ENCODE results near the gene XRCC1. TPM values are rescaled to one million over a fixed set of nuclear protein-coding genes. Genes with fewer than 3 reads are reported as not detected.

Gene XRCC1
- total RNA-seq, 1 experiment from 2014 or later = 37.4 TPM

DNA sequence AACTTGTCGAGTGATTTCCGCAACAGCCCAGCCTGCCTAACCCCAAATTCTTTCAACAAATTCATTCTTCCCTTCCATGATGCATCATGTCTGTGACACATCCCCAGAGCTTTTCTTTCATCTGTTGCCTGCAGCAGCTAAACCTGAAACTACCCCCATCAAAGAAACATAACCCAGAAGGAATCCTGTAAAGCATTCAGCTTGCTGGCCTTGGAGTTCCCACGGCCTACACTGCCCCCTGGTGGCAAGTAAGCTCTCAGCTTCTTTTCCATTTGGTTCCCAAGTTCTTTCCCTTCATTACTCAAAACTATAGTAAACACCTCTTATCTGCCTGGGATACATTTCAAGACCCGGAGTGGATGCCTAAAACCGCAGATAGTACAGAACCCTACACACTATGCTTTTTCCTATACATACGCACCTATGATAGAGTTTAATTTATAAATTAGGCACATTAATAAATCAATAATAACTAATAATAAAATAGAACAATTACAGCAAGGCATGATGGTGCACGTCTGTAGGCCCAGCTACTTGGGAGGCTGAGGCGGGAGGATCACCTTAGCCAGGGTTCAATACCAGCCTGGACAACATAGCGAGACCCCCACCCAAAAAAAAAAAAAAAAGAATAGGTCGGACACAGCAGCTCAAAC, 55.8 kb downstream of the XRCC1 start:
- CTCF ChIA-PET = interaction anchor here (0.6 to 6.3 kb wide), 20 partner anchors 9 to 289 kb away, joined by 3 to 225 read pairs (median 5); partner anchors contain the start of genes ETHE1, IRGQ, LYPD3 and PHLDB3
- BruUV-seq (replicated peaks) = no TSS peak
- H3K9ac ChIP-seq (ENCODE audit: low read length) = no peak overlapping the region
- TF ChIP-seq, protein P1, sequence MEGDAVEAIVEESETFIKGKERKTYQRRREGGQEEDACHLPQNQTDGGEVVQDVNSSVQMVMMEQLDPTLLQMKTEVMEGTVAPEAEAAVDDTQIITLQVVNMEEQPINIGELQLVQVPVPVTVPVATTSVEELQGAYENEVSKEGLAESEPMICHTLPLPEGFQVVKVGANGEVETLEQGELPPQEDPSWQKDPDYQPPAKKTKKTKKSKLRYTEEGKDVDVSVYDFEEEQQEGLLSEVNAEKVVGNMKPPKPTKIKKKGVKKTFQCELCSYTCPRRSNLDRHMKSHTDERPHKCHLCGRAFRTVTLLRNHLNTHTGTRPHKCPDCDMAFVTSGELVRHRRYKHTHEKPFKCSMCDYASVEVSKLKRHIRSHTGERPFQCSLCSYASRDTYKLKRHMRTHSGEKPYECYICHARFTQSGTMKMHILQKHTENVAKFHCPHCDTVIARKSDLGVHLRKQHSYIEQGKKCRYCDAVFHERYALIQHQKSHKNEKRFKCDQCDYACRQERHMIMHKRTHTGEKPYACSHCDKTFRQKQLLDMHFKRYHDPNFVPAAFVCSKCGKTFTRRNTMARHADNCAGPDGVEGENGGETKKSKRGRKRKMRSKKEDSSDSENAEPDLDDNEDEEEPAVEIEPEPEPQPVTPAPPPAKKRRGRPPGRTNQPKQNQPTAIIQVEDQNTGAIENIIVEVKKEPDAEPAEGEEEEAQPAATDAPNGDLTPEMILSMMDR (IDR thresholded peaks at IDR 0.05 in 2 of 3, conservative IDR thresholded peaks at IDR 0.05 in 1 of 3; ENCODE audit: borderline replicate concordance in 1 of 3, insufficient read depth in 1 of 3, low read depth in 2 of 3, low read length in 2 of 3) = peak; percentile 88 to 93 (median 91)
- TF ChIP-seq CEBPB (IDR thresholded peaks at IDR 0.05; ENCODE audit: low read depth) (no peak), RAD21 (IDR thresholded peaks at IDR 0.05; ENCODE audit: low read depth) (peak; percentile 93), FOSL1 (IDR thresholded peaks at IDR 0.05; ENCODE audit: low read depth) (0 out of 2 replicates have a peak, but pooled peaks have one; percentile 10)
- ATAC-seq (peak; percentile 76), DNase-seq (ENCODE audit: low read depth, low spot score) (peak; percentile 74)
- peaks cover 19 to 30% of the 10 kb centered on the region in 2 experiments for H3K4me1 ChIP-seq (ENCODE audit: control insufficient read depth in 1 of 2, insufficient read depth in 2 of 2, low read length in 2 of 2)
- peaks cover 32% of the 10 kb centered on the region; the same call in 1 of the 2 replicates for H3K79me2 ChIP-seq (ENCODE audit: insufficient read depth, low read length)
- H4K20me1 ChIP-seq (ENCODE audit: insufficient read depth) = no peaks in the 10 kb centered on the region
- POLR2A ChIA-PET = interaction anchor here (0.7 to 1.8 kb wide), 6 partner anchors 11 to 87 kb away, joined by 3 to 9 read pairs (median 4); partner anchors contain the start of gene ZNF575
- H3K27ac ChIP-seq (ENCODE audit: low read depth, low read length) = no peak overlapping the region
- intact Hi-C loops (cut with micrococcal nuclease) = loop anchor here (1.0 to 2.0 kb wide), 3 partner anchors 72 to 289 kb away; no protein-coding TSS in a partner anchor
- no peaks in the 10 kb centered on the region; a peak in 1 of 4 replicates for H3K36me3 ChIP-seq (ENCODE audit: control insufficient read depth in 1 of 2, insufficient read depth in 2 of 2, low read length in 2 of 2)
- no peaks in the 10 kb centered on the region for H3K27me3 ChIP-seq (ENCODE audit: insufficient read depth, low read length)
- RAD21 ChIA-PET (ENCODE audit: low non-redundant PET in 1 of 2, low total read pairs in 2 of 2, uncharacterized antibody in 2 of 2, unreplicated experiment in 2 of 2) = interaction anchor here (0.8 to 2.8 kb wide), 6 partner anchors 14 to 87 kb away, joined by 3 to 32 read pairs (median 4); partner anchors contain the start of gene ZNF575 (in 1 of the 2)
- H3K4me3 ChIP-seq (replicated peaks in 1 of 2; ENCODE audit: low read depth in 1 of 2, low read length in 2 of 2) = no peak overlapping the region
- H3K9me3 ChIP-seq (ENCODE audit: control insufficient read depth in 1 of 2, insufficient read depth in 1 of 2, low read depth in 1 of 2, low read length in 2 of 2) = no peaks in the 10 kb centered on the region
- H3K4me2 ChIP-seq (ENCODE audit: low read length) = no peak overlapping the region
- no peaks in the 10 kb centered on the region for H3K9me2 ChIP-seq (ENCODE audit: insufficient read depth)
- H2AFZ ChIP-seq (ENCODE audit: low read depth, low read length, poor library complexity, severe bottlenecking) = no peak overlapping the region

DNA sequence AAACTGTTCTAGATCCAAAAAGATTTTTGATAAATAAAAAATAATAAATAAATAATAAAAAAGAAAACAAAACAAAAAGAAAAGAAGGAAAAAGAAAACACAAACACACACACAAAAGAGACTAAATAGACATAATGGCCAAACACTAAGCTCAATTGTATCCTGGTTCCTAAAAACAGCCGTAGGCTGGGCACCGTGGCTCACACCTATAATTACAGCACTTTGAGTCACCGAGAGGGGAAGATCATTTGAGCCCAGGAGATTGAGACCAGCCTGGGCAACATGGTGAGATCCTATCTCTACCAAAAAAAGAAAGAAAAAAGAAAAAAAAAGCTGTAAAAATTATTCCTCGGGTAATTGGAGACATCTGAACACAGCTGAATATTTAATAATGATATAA, 57.3 kb downstream of the XRCC1 start:
- H3K27ac ChIP-seq (ENCODE audit: low read depth, low read length) = no peak overlapping the region
- ChIA-PET POLR2A (interaction anchor here (1.0 to 1.8 kb wide), 2 partner anchors 14 to 85 kb away, joined by 3 to 4 read pairs; partner anchors contain the start of gene PHLDB3), CTCF (interaction anchor here (1.5 to 6.3 kb wide), 2 partner anchors 71 to 86 kb away, joined by 4 to 225 read pairs; no protein-coding TSS in a partner anchor), RAD21 (ENCODE audit: low non-redundant PET in 1 of 2, low total read pairs in 2 of 2, uncharacterized antibody in 2 of 2, unreplicated experiment in 2 of 2) (interaction anchor here in 1 of 2 experiments (1.2 kb wide), 1 partner anchor 71 kb away, joined by 3 read pairs; no protein-coding TSS in a partner anchor)
- peaks cover 4 to 15% of the 10 kb centered on the region in 2 experiments for H3K4me1 ChIP-seq (ENCODE audit: control insufficient read depth in 1 of 2, insufficient read depth in 2 of 2, low read length in 2 of 2)
- no peaks in the 10 kb centered on the region for H3K27me3 ChIP-seq (ENCODE audit: insufficient read depth, low read length)
- no peak overlapping the region for H3K4me3 ChIP-seq (replicated peaks in 1 of 2; ENCODE audit: low read depth in 1 of 2, low read length in 2 of 2)
- intact Hi-C loops (cut with micrococcal nuclease) = loop anchor here (2.0 kb wide), 1 partner anchor 287 kb away; no protein-coding TSS in a partner anchor
- no peaks in the 10 kb centered on the region for H4K20me1 ChIP-seq (ENCODE audit: insufficient read depth)
- H3K9me3 ChIP-seq (ENCODE audit: control insufficient read depth in 1 of 2, insufficient read depth in 1 of 2, low read depth in 1 of 2, low read length in 2 of 2) = no peaks in the 10 kb centered on the region
- no peaks in the 10 kb centered on the region for H3K9me2 ChIP-seq (ENCODE audit: insufficient read depth)
- H3K9ac ChIP-seq (ENCODE audit: low read length) = no peak overlapping the region
- no peak for DNase-seq (ENCODE audit: low read depth, low spot score)
- H3K4me2 ChIP-seq (ENCODE audit: low read length) = no peak overlapping the region
- TF ChIP-seq EZH2 (IDR thresholded peaks at IDR 0.05) (no peak), FOSL1 (IDR thresholded peaks at IDR 0.05; ENCODE audit: low read depth) (no peak), CBX3 (IDR thresholded peaks at IDR 0.05; ENCODE audit: low read depth) (no peak), POLR2AphosphoS5 (IDR thresholded peaks at IDR 0.05; ENCODE audit: low read depth, low read length) (no peak), EZH2phosphoT487 (IDR thresholded peaks at IDR 0.05; ENCODE audit: borderline replicate concordance) (no peak), ZNF274 (IDR thresholded peaks at IDR 0.05; ENCODE audit: low read depth, low read length) (no peak), JUND (IDR thresholded peaks at IDR 0.05) (no peak), SP1 (IDR thresholded peaks at IDR 0.05; ENCODE audit: low read depth) (no peak)
- TF ChIP-seq, protein P2, sequence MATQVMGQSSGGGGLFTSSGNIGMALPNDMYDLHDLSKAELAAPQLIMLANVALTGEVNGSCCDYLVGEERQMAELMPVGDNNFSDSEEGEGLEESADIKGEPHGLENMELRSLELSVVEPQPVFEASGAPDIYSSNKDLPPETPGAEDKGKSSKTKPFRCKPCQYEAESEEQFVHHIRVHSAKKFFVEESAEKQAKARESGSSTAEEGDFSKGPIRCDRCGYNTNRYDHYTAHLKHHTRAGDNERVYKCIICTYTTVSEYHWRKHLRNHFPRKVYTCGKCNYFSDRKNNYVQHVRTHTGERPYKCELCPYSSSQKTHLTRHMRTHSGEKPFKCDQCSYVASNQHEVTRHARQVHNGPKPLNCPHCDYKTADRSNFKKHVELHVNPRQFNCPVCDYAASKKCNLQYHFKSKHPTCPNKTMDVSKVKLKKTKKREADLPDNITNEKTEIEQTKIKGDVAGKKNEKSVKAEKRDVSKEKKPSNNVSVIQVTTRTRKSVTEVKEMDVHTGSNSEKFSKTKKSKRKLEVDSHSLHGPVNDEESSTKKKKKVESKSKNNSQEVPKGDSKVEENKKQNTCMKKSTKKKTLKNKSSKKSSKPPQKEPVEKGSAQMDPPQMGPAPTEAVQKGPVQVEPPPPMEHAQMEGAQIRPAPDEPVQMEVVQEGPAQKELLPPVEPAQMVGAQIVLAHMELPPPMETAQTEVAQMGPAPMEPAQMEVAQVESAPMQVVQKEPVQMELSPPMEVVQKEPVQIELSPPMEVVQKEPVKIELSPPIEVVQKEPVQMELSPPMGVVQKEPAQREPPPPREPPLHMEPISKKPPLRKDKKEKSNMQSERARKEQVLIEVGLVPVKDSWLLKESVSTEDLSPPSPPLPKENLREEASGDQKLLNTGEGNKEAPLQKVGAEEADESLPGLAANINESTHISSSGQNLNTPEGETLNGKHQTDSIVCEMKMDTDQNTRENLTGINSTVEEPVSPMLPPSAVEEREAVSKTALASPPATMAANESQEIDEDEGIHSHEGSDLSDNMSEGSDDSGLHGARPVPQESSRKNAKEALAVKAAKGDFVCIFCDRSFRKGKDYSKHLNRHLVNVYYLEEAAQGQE (IDR thresholded peaks at IDR 0.05; ENCODE audit: low read depth) = no peak
- H3K36me3 ChIP-seq (ENCODE audit: control insufficient read depth in 1 of 2, insufficient read depth in 2 of 2, low read length in 2 of 2) = no peaks in the 10 kb centered on the region
- no peak for ATAC-seq
- H2AFZ ChIP-seq (ENCODE audit: low read depth, low read length, poor library complexity, severe bottlenecking) = no peak overlapping the region
- H3K79me2 ChIP-seq (ENCODE audit: insufficient read depth, low read length) = peaks cover 22% of the 10 kb centered on the region; the same call in 1 of the 2 replicates
- BruUV-seq (replicated peaks) = no TSS peak

All from HCT116 (cell line).